Measurements from ENCODE around the gene HYDIN. TPM values are rescaled to one million over a fixed set of nuclear protein-coding genes. Genes with fewer than 3 reads are reported as not detected.

HYDIN gene
- total RNA-seq, 4 donors from 2014 or later = 0.40 to 1.1 (median 0.47) TPM; not detected in 1

DNA sequence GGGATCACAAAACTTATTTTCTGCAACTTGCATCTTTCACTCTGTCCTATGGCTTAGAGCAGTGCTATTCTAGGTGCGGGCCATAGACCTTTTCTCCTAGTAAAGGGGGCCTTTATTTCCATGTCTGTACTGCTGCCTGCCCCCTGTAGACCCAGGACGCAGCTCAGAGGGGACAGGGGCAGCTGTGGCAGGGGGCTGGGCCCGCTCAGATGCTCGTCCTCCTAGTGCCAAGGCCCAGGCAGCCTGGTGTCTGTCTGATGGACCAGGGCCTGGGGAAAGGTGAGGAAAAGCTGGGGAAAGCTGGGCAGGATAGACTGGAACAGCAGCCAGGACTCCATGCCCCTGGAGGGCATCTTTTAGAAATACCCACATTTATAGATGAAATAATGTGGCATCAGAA is 455.1 kb downstream of the HYDIN start:
- Histone ChIP-seq H3K4me3 (no peak overlapping the region), H3K4me1 (peaks cover 6% of the 10 kb centered on the region), H3K9me3 (no peaks in the 10 kb centered on the region), H3K36me3 (peaks cover 51% of the 10 kb centered on the region), H3K27ac (no peak overlapping the region), H3K27me3 (no peaks in the 10 kb centered on the region)
- no peak for DNase-seq (ENCODE audit: low spot score in 2 of 2)
- 93% methylated on average over 4 of the region's 4 CpGs for WGBS
- TF ChIP-seq POLR2A (IDR thresholded peaks at IDR 0.05) (no peak), EP300 (IDR thresholded peaks at IDR 0.05) (no peak)

DNA sequence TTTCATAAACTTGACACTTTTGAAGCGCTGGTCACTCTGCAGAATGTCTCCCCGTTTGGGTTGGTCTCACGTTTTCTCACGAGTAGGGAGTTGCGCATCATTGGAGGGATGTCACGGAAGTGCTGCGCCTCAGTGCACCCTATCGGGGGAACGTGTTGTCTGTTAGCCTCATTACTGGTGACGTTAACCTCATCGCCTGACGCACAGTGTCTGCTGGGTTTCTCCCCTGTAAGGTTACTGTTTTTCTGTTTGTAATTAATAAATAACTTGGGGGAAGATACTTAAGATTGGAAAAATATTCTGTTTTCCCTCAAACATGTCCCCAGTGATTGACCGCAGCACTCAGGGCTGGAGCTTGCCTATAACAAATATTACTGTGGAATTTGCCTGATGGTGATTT is 456.3 kb downstream of the HYDIN start:
- Histone ChIP-seq H3K27ac (no peak overlapping the region), H3K36me3 (peaks cover 47% of the 10 kb centered on the region), H3K9me3 (no peaks in the 10 kb centered on the region), H3K27me3 (no peaks in the 10 kb centered on the region), H3K4me1 (peaks cover 18% of the 10 kb centered on the region), H3K4me3 (no peak overlapping the region)
- TF ChIP-seq, protein P1, sequence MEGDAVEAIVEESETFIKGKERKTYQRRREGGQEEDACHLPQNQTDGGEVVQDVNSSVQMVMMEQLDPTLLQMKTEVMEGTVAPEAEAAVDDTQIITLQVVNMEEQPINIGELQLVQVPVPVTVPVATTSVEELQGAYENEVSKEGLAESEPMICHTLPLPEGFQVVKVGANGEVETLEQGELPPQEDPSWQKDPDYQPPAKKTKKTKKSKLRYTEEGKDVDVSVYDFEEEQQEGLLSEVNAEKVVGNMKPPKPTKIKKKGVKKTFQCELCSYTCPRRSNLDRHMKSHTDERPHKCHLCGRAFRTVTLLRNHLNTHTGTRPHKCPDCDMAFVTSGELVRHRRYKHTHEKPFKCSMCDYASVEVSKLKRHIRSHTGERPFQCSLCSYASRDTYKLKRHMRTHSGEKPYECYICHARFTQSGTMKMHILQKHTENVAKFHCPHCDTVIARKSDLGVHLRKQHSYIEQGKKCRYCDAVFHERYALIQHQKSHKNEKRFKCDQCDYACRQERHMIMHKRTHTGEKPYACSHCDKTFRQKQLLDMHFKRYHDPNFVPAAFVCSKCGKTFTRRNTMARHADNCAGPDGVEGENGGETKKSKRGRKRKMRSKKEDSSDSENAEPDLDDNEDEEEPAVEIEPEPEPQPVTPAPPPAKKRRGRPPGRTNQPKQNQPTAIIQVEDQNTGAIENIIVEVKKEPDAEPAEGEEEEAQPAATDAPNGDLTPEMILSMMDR (IDR thresholded peaks at IDR 0.05) = no peak
- TF ChIP-seq POLR2A (IDR thresholded peaks at IDR 0.05) = no peak
- no peak for TF ChIP-seq EP300 (IDR thresholded peaks at IDR 0.05)
- no peak for TF ChIP-seq POLR2AphosphoS5 (IDR thresholded peaks at IDR 0.05)
- 95% methylated on average over 13 of the region's 13 CpGs for WGBS
- no peak for DNase-seq (ENCODE audit: low spot score in 2 of 2)

DNA sequence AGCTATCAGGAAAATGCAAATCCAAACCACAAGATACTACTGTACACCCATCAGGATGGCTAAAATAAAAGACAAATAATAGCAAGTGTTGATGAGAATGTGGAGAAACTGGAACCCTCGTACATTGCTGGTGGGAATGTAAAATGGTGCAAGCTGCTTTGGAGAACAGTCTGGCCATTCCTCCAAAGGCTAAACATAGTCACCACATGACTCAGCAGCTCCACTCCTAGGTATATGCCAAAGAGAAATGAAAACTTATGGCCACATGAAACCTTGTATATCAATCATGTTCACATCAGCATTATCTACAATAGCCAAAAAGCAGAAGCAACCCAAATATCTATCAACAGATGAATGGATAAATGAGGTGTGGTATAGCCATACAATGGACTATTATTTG is 458.0 kb downstream of the HYDIN start:
- no peaks in the 10 kb centered on the region for H3K27me3 ChIP-seq
- WGBS = 84% methylated on average over 1 of the region's 1 CpG
- peaks cover 41% of the 10 kb centered on the region for H3K36me3 ChIP-seq
- H3K4me3 ChIP-seq = no peak overlapping the region
- H3K9me3 ChIP-seq = no peaks in the 10 kb centered on the region
- peaks cover 30% of the 10 kb centered on the region for H3K4me1 ChIP-seq
- TF ChIP-seq, protein P1 (IDR thresholded peaks at IDR 0.05) = no peak
- TF ChIP-seq EP300 (IDR thresholded peaks at IDR 0.05) (no peak), POLR2A (IDR thresholded peaks at IDR 0.05) (no peak), POLR2AphosphoS5 (IDR thresholded peaks at IDR 0.05) (no peak)
- no peak overlapping the region for H3K27ac ChIP-seq
- no peak for DNase-seq (ENCODE audit: low spot score in 2 of 2)

DNA sequence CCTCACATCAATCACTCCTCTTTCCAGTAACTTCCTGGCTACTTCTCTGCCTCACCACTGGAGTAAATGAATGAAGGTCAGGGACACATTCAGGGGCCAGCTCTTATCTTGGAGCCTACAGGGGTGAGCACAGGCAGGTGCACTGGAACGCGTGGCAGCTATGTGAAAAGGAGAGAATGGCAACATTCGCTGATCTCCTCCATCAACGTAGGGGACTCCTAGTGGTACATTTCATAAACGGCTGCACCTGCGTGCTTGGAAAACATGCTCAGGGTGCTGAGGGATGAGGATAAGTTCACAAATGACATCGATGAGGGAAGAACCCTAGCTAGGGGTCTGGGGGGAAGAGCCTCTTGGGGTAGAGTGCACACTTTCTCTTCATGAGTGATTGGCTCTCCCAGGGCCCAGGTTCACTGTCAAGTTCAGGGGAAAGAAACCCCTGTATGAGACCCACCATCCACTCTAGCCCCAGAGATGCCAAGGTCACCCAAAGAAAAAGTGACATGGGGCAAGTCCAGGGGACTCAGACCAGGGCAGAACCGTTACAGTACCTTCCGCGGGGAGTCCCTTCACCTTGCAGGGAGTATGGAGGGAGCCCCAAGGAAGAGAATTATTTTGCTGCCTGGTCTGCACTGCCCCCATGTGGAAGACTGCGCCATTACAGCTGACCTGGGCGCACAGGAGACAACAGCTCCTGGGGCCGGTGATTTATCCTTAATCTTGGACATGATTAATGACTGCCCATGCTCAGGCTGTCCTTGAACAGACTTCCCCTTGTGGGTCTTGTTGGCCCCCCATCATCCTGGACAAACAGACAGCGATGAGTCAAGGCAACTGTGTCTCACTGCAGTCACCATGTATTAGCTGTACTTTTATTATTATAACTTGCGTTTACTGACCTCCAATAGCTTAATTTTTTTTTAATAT is 459.6 kb downstream of the HYDIN start:
- 31% methylated on average over 14 of the region's 15 CpGs for WGBS
- TF ChIP-seq POLR2AphosphoS5 (IDR thresholded peaks at IDR 0.05) = no peak
- TF ChIP-seq, protein P1 (IDR thresholded peaks at IDR 0.05) = peak; percentile 90 to 96
- no peak for DNase-seq (ENCODE audit: low spot score in 2 of 2)
- no peak overlapping the region for H3K4me3 ChIP-seq
- no peaks in the 10 kb centered on the region for H3K27me3 ChIP-seq
- H3K9me3 ChIP-seq = no peaks in the 10 kb centered on the region
- peaks cover 32% of the 10 kb centered on the region for H3K4me1 ChIP-seq
- peaks cover 42% of the 10 kb centered on the region for H3K36me3 ChIP-seq
- H3K27ac ChIP-seq = no peak overlapping the region

DNA sequence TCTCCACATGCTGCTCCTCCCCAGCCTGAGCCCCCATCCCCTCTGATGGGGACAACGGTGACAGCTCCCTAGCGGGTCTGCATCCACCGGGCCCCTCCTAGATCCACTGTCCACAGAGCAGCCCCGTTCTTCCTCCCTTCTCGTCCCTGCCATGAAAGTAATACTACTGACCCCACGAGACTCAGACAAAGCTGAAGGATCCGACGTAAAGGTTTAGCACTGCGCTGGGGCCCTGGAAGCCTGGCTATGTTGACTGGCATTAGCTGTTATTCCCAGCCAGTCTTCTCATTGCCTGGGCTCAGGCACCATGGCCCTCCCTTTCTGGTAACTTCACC is 460.3 kb downstream of the HYDIN start:
- Histone ChIP-seq H3K27me3 (no peaks in the 10 kb centered on the region), H3K9me3 (no peaks in the 10 kb centered on the region), H3K4me3 (no peak overlapping the region), H3K36me3 (peaks cover 42% of the 10 kb centered on the region), H3K27ac (no peak overlapping the region), H3K4me1 (peaks cover 32% of the 10 kb centered on the region)
- DNase-seq (ENCODE audit: low spot score in 2 of 2) = no peak
- TF ChIP-seq EP300 (IDR thresholded peaks at IDR 0.05) = no peak
- TF ChIP-seq POLR2AphosphoS5 (IDR thresholded peaks at IDR 0.05) = no peak
- TF ChIP-seq, protein P1 (IDR thresholded peaks at IDR 0.05) = no peak
- no peak for TF ChIP-seq POLR2A (IDR thresholded peaks at IDR 0.05)
- 96% methylated on average over 9 of the region's 9 CpGs for WGBS

Data from suprapubic skin (tissue), 4 donors.